GM23338 (cell line): ENCODE data around the gene SMOC1. TPM values are rescaled to one million over a fixed set of nuclear protein-coding genes. Genes with fewer than 3 reads are reported as not detected.

Source experiments
- ATAC-seq: fragments of 200-7000 bp; cut with Tn5 transposase; 3 replicates; pipeline ENCODE4 v1.9.1; 2020
- DNase-seq: peaks from one replicate; pipeline ENCODE4 v3.0.0-alpha.2; 2015; ENCODE audit warnings: low spot score
- H2AFZ ChIP-seq: fragments of 200-600 bp; sonication (generic); 2 replicates; pipeline ENCODE4 v1.8.0; 2016; ENCODE audit warnings: antibody characterized with exemption, mild to moderate bottlenecking, moderate library complexity
- H3F3A ChIP-seq: fragments of 200-600 bp; sonication (generic); replicated peaks from 2 replicates; pipeline ENCODE4 v1.8.0; 2017; ENCODE audit warnings: antibody characterized with exemption, mixed run types, low read depth
- H3K27ac ChIP-seq: fragments of 200-600 bp; sonication (generic); 2 replicates; pipeline ENCODE4 v1.6.1; 2016; ENCODE audit warnings: low read depth
- H3K27me3 ChIP-seq: fragments of 200-600 bp; sonication (generic); 2 replicates; pipeline ENCODE4 v1.8.0; 2016; ENCODE audit warnings: mild to moderate bottlenecking, mixed run types, moderate library complexity; ENCODE audit not compliant: insufficient read depth
- H3K36me3 ChIP-seq: fragments of 200-600 bp; sonication (generic); 2 replicates; pipeline ENCODE4 v1.8.0; 2016; ENCODE audit warnings: mild to moderate bottlenecking; ENCODE audit not compliant: insufficient read depth
- H3K4me1 ChIP-seq: fragments of 200-600 bp; sonication (generic); 2 replicates; pipeline ENCODE4 v1.8.0; 2016; ENCODE audit warnings: mild to moderate bottlenecking, moderate library complexity; ENCODE audit not compliant: insufficient read depth
- H3K4me2 ChIP-seq: fragments of 200-600 bp; sonication (generic); 2 replicates; pipeline ENCODE4 v1.7.1; 2017; ENCODE audit warnings: mixed run types
- H3K4me3 ChIP-seq: fragments of 200-600 bp; sonication (generic); 2 replicates; pipeline ENCODE4 v1.6.1; 2016; ENCODE audit warnings: mixed run types
- H3K79me2 ChIP-seq: fragments of 200-600 bp; sonication (generic); replicated peaks from 2 replicates; pipeline ENCODE4 v1.8.0; 2017; ENCODE audit warnings: mild to moderate bottlenecking; ENCODE audit not compliant: insufficient read depth
- H3K9me2 ChIP-seq: fragments of 200-600 bp; sonication (generic); 2 replicates; pipeline ENCODE4 v1.8.0; 2017; ENCODE audit not compliant: insufficient read depth
- H4K20me1 ChIP-seq: fragments of 200-600 bp; sonication (generic); replicated peaks from 2 replicates; pipeline ENCODE4 v1.8.0; 2017; ENCODE audit warnings: mild to moderate bottlenecking; ENCODE audit not compliant: insufficient read depth
- H3K27ac Mint-ChIP-seq: 2 replicates; pipeline ENCODE4 v1.8.0; 2020; ENCODE audit warnings: inconsistent platforms, mild to moderate bottlenecking, moderate library complexity, mixed read lengths
- H3K27me3 Mint-ChIP-seq: 3 replicates; pipeline ENCODE4 v1.8.0; 2022; ENCODE audit warnings: low read depth, mild to moderate bottlenecking, moderate library complexity, mixed read lengths, inconsistent platforms; ENCODE audit not compliant: insufficient read depth, poor library complexity
- H3K36me3 Mint-ChIP-seq: 3 replicates; pipeline ENCODE4 v1.8.0; 2021; ENCODE audit warnings: low read depth, mild to moderate bottlenecking, inconsistent platforms, moderate library complexity, mixed read lengths
- H3K4me1 Mint-ChIP-seq: 3 replicates; pipeline ENCODE4 v1.8.0; 2020; ENCODE audit warnings: mild to moderate bottlenecking, inconsistent platforms, mixed read lengths
- H3K4me3 Mint-ChIP-seq: 3 replicates; pipeline ENCODE4 v1.8.0; 2021; ENCODE audit warnings: moderate library complexity, mild to moderate bottlenecking, inconsistent platforms, mixed read lengths
- H3K9me3 Mint-ChIP-seq: 3 replicates; pipeline ENCODE4 v1.8.0; 2020; ENCODE audit warnings: moderate library complexity, mild to moderate bottlenecking, inconsistent platforms, mixed read lengths
- CREB1 ChIP-seq: fragments of 250-450 bp; sonication (Bioruptor Pico); IDR thresholded peaks from 2 replicates; pipeline ENCODE4 v1.5.0; 2020; ENCODE audit warnings: low read depth, mild to moderate bottlenecking, moderate library complexity
- EZH2 ChIP-seq: fragments of 200-600 bp; sonication (generic); IDR thresholded peaks from one replicate; pipeline ENCODE4 v1.8.0; 2017; ENCODE audit warnings: antibody characterized with exemption, mild to moderate bottlenecking, low read depth; ENCODE audit not compliant: unreplicated experiment
- EZH2phosphoT487 ChIP-seq: fragments of 200-600 bp; sonication (generic); IDR thresholded peaks from one replicate; pipeline ENCODE4 v1.8.1; 2018; ENCODE audit warnings: antibody characterized with exemption; ENCODE audit not compliant: unreplicated experiment
- JUNB ChIP-seq: IDR thresholded peaks from one replicate; pipeline ENCODE4 v1.6.1; 2016; ENCODE audit warnings: antibody characterized with exemption; ENCODE audit not compliant: unreplicated experiment
- POLR2AphosphoS5 ChIP-seq: IDR thresholded peaks from 2 replicates; pipeline ENCODE4 v1.6.1; 2016; ENCODE audit warnings: antibody characterized with exemption, low read depth
- STAT1 ChIP-seq: IDR thresholded peaks from one replicate; pipeline ENCODE4 v1.6.1; 2016; ENCODE audit warnings: antibody characterized with exemption; ENCODE audit not compliant: unreplicated experiment
- ZNF114 ChIP-seq: fragments of 250-450 bp; sonication (Bioruptor Pico); IDR thresholded peaks from 2 replicates; pipeline ENCODE4 v1.5.0; 2020; ENCODE audit warnings: mild to moderate bottlenecking, moderate library complexity
- ZNF331 ChIP-seq: fragments of 250-450 bp; sonication (Bioruptor Pico); IDR thresholded peaks from 2 replicates; pipeline ENCODE4 v1.5.0; 2020; ENCODE audit warnings: low read depth, mild to moderate bottlenecking, moderate library complexity
- polyA plus RNA-seq: library from polyadenylated mRNA; unstranded; fragments of >200 nt; fragmentation: Nextera tagmentation; extraction: Ambion mirVana; gene quantifications from 2 replicates; pipeline ENCODE4 v1.2.1, GENCODE V29; 2016
- total RNA-seq: library from RNA; depleted of rRNA; stranded (reverse); fragments of >200 nt; shearing (Covaris generic); gene quantifications from 2 replicates; pipeline ENCODE4 v1.2.3, GENCODE V29; 2014
- TF ChIP-seq, protein P1 (sequence below), 2 experiments: fragments of 200-600 bp in 1 of 2; sonication (generic) in 1 of 2; conservative IDR thresholded peaks; 2 replicates each; pipeline versions ENCODE4 v1.5.1 to v1.6.1; 2016 to 2017; ENCODE audit warnings: antibody characterized with exemption in 2 of 2, low read depth in 2 of 2, mild to moderate bottlenecking in 2 of 2, moderate library complexity in 1 of 2

Gene SMOC1
- total and polyA plus RNA-seq, 2 experiments from 2014 or later: 0.79 to 1.6 TPM

DNA sequence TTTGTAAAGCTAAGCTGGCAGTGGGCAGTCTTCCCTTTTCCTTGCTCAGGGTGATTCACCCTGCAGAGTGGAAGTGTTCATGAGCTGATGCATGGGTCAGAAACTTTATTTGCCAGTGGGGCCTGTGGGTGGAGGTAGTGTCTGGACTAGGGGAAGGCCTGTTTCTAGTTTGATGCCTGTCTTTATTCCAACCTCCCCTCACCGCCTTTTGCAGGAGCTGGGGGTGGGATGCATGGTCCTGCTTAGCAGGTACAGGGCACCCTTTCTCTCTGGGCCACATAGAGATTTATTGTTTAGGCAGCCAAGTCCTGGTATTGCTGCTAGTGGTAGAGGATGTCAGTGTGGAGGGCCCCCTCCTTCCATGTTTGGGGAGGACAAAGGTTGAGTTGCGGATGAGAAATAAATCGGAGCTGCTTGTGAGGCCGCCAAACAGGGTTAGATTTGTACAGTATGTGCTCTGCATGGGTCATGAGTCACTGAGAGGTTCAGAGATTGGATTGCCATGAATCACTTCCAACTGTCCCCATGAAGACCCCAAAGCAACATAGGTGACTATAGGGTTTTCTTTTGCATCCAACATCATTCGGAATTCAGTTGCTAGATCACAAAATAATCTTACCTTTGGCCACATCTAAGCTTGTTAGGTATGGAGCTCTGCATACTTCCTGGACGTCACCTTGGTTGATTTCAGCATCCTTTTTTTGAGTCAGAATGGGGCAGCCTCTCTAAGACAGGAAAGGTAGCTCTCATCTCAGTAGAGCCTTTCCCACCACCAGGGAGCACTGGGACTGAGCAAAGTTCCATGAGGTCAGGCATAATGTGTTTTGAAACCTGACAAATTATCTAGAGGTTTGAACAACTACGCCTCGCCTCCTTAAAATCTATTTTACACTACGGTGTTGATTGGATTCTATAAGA, 8.8 kb downstream of the SMOC1 start (continued):
- no peak for TF ChIP-seq EZH2phosphoT487
- TF ChIP-seq STAT1: no peak
- TF ChIP-seq EZH2: no peak

DNA sequence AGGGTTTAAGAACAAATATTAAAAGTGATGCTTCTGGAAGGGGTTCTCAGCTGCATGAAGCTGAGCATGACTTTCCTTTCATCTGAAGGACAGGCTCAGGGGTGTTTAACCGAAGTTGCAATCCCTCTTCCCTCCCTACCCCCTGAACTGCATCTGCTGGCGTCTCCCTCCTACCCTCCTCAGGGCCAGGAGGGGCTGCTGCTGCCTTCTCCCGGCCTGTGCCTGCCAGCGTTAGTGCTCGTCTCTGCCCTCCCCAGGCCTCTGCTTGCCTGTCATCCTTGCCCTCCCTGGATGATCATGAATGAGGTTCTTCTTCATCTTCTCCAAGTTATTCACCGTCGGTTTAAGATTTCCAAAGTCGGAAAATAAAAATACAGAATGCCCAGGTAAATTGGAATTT, 12.2 kb downstream of the SMOC1 start:
- Mint-ChIP-seq H3K4me1 (peaks cover 5% of the 10 kb centered on the region), H3K9me3 (peaks cover 4% of the 10 kb centered on the region; the same call in 1 of the 3 replicates), H3K27me3 (no peaks in the 10 kb centered on the region), H3K4me3 (no peak overlapping the region), H3K27ac (no peak overlapping the region), H3K36me3 (no peaks in the 10 kb centered on the region)
- no peaks in the 10 kb centered on the region for H4K20me1 ChIP-seq
- H3K4me2 ChIP-seq: no peak overlapping the region
- no peaks in the 10 kb centered on the region for H3K79me2 ChIP-seq
- H3K27me3 ChIP-seq: no peaks in the 10 kb centered on the region
- peak; percentile 46 for DNase-seq
- no peaks in the 10 kb centered on the region for H3F3A ChIP-seq
- peak; percentile 99 for ATAC-seq
- no peak overlapping the region for H3K4me3 ChIP-seq
- H3K36me3 ChIP-seq: no peaks in the 10 kb centered on the region
- no peak overlapping the region for H2AFZ ChIP-seq
- no peak overlapping the region for H3K27ac ChIP-seq
- H3K9me2 ChIP-seq: no peaks in the 10 kb centered on the region
- TF ChIP-seq, protein P1, sequence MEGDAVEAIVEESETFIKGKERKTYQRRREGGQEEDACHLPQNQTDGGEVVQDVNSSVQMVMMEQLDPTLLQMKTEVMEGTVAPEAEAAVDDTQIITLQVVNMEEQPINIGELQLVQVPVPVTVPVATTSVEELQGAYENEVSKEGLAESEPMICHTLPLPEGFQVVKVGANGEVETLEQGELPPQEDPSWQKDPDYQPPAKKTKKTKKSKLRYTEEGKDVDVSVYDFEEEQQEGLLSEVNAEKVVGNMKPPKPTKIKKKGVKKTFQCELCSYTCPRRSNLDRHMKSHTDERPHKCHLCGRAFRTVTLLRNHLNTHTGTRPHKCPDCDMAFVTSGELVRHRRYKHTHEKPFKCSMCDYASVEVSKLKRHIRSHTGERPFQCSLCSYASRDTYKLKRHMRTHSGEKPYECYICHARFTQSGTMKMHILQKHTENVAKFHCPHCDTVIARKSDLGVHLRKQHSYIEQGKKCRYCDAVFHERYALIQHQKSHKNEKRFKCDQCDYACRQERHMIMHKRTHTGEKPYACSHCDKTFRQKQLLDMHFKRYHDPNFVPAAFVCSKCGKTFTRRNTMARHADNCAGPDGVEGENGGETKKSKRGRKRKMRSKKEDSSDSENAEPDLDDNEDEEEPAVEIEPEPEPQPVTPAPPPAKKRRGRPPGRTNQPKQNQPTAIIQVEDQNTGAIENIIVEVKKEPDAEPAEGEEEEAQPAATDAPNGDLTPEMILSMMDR (conservative IDR thresholded peaks at IDR 0.05; ENCODE audit: low read depth in 2 of 2): peak in 1 of 2 experiments; percentile 35; a peak in 2 of 4 replicates
- no peak for TF ChIP-seq ZNF331 (CRISPR knock-in tag)
- peaks cover 4% of the 10 kb centered on the region; the same call in 1 of the 2 replicates for H3K4me1 ChIP-seq

DNA sequence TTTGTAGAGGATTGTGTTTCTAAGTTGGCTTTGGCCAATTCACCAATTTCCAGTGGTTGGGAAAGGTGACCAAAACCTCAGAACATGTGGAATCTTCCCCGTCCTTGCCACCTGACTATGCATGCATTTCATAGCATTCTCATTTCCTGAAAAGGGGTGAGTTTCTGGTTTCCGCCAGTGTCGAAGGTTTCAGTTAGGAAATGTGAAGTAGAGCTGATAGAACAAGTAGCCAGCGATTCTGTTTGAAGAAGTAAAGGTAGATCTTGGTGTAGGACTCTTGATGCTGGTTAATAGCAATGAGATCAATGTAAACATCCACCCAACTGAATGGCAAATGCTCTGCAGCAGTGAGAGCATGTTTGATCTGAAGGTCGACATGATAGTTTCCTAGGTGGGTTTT, 15.9 kb downstream of the SMOC1 start:
- Histone ChIP-seq H3K79me2 (no peaks in the 10 kb centered on the region), H3K4me3 (no peak overlapping the region), H3K27me3 (no peaks in the 10 kb centered on the region), H2AFZ (no peak overlapping the region), H3K27ac (no peak overlapping the region), H3K9me2 (peaks cover 8% of the 10 kb centered on the region; the same call in 1 of the 2 replicates), H4K20me1 (no peaks in the 10 kb centered on the region), H3K4me1 (no peaks in the 10 kb centered on the region), H3K36me3 (no peaks in the 10 kb centered on the region), H3F3A (no peaks in the 10 kb centered on the region), H3K4me2 (no peak overlapping the region)
- DNase-seq (no peak), ATAC-seq (no peak)
- TF ChIP-seq JUNB: no peak
- TF ChIP-seq CREB1 (CRISPR knock-in tag): no peak
- no peak for TF ChIP-seq ZNF114 (CRISPR knock-in tag)
- TF ChIP-seq EZH2: no peak
- no peak for TF ChIP-seq POLR2AphosphoS5
- no peak for TF ChIP-seq ZNF331 (CRISPR knock-in tag)
- no peaks in the 10 kb centered on the region; the same call in 2 of the 3 replicates for H3K36me3 Mint-ChIP-seq
- peaks cover 2% of the 10 kb centered on the region; the same call in 1 of the 3 replicates for H3K4me1 Mint-ChIP-seq
- H3K4me3 Mint-ChIP-seq: no peak overlapping the region
- peaks cover 15% of the 10 kb centered on the region for H3K9me3 Mint-ChIP-seq
- no peaks in the 10 kb centered on the region for H3K27me3 Mint-ChIP-seq
- no peak overlapping the region for H3K27ac Mint-ChIP-seq
